Skeletal muscle satellite cell (primary cell): ENCODE results near the gene GPATCH8.

Experiments used
- H3K27me3 ChIP-seq: 2 replicates; pipeline ENCODE4 v1.7.0; 2013; ENCODE audit warnings: low read length; ENCODE audit not compliant: control insufficient read depth, insufficient read depth
- H3K36me3 ChIP-seq: 2 replicates; pipeline ENCODE4 v1.7.0; 2013; ENCODE audit warnings: mild to moderate bottlenecking, control low read depth, low read length; ENCODE audit not compliant: insufficient read depth
- H3K4me1 ChIP-seq: 2 replicates; pipeline ENCODE4 v1.7.0; 2013; ENCODE audit warnings: low read length; ENCODE audit not compliant: control insufficient read depth, insufficient read depth
- H3K4me2 ChIP-seq: 2 replicates; pipeline ENCODE4 v1.7.0; 2013; ENCODE audit warnings: mild to moderate bottlenecking, low read length
- H3K4me3 ChIP-seq: 2 replicates; pipeline ENCODE4 v1.7.0; 2013; ENCODE audit warnings: low read length
- H3K9ac ChIP-seq: 2 replicates; pipeline ENCODE4 v1.7.0; 2013; ENCODE audit warnings: mild to moderate bottlenecking, low read depth, low read length, moderate library complexity
- H3K9me3 ChIP-seq: replicated peaks from 2 replicates; pipeline ENCODE4 v1.7.0; 2013; ENCODE audit warnings: mild to moderate bottlenecking, control low read depth, low read length

Gene GPATCH8

GRCh38 chr17:44363613-44364159, 139.5 kb downstream of the GPATCH8 start, which contains the start of gene FAM171A2:
FAM171A2 (minus strand) TSS chr17:44363853; CDS start chr17:44363714, 139 bp downstream.
- Histone ChIP-seq H3K4me1 (peaks cover 7% of the 10 kb centered on the region), H3K27me3 (peaks cover 25% of the 10 kb centered on the region), H3K9ac (peak within 1 kb of the TSS; percentile 84)

DNA sequence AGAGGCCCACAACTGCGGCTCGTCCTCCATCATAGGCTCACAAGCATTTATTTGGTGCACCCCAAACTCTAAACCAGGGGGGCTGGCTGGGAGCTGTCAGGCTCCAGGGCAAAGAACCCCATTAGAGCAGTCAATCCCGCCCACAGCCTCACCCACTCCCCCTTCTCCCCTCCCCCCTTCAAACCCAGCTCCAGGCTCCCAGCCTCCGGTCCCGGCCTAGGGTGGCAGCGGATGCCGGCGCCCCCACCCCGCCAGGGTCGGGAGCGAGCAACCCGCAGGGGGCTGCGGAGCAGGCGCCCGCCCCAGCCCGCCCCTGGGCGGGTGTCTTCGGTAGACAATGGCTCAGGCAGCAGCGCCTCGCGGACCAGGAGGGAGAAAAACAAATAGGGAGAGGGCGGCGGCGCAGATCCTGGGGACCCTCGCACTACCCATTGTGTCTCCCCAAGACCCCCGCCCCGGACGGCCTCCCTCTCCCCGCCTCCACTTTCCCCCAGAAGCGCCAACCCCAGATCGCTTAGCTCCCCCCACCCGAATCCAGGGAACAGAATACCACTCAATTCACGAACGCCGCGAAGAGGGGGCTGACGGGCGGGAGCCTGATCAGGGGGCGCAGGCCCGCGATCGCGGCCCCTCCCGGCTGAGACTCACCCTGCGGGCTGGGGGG, 140.1 kb downstream of the GPATCH8 start:
- peak overlapping the region; percentile 99 for H3K4me2 ChIP-seq
- peaks cover 25% of the 10 kb centered on the region for H3K27me3 ChIP-seq
- H3K4me1 ChIP-seq = peaks cover 7% of the 10 kb centered on the region
- peak overlapping the region; percentile 84 for H3K9ac ChIP-seq
- peak overlapping the region; percentile 85 for H3K4me3 ChIP-seq
- no peaks in the 10 kb centered on the region for H3K9me3 ChIP-seq
- H3K36me3 ChIP-seq = no peaks in the 10 kb centered on the region

More at GRCh38 chr17:44363613-44364159, 139.5 kb downstream of the GPATCH8 start, which contains the start of gene FAM171A2:
- Histone ChIP-seq H3K9me3 (no peaks in the 10 kb centered on the region), H3K36me3 (no peaks in the 10 kb centered on the region), H3K4me3 (peak within 1 kb of the TSS; percentile 85), H3K4me2 (peak within 1 kb of the TSS; percentile 99)

GRCh38 chr17:44362459-44362948, 140.7 kb downstream of the GPATCH8 start:
- no peaks in the 10 kb centered on the region for H3K36me3 ChIP-seq
- H3K4me3 ChIP-seq = peak overlapping the region; percentile 85
- H3K9ac ChIP-seq = peak overlapping the region; percentile 84
- peak overlapping the region; percentile 99 for H3K4me2 ChIP-seq
- H3K9me3 ChIP-seq = no peaks in the 10 kb centered on the region
- peaks cover 7% of the 10 kb centered on the region for H3K4me1 ChIP-seq
- H3K27me3 ChIP-seq = peaks cover 22% of the 10 kb centered on the region

GRCh38 chr17:44361292-44362260, 141.6 kb downstream of the GPATCH8 start:
- H3K9ac ChIP-seq = no peak overlapping the region
- H3K4me3 ChIP-seq = no peak overlapping the region
- H3K27me3 ChIP-seq = peaks cover 16% of the 10 kb centered on the region
- H3K36me3 ChIP-seq = no peaks in the 10 kb centered on the region
- no peak overlapping the region for H3K4me2 ChIP-seq
- H3K4me1 ChIP-seq = peaks cover 7% of the 10 kb centered on the region
- H3K9me3 ChIP-seq = no peaks in the 10 kb centered on the region

DNA sequence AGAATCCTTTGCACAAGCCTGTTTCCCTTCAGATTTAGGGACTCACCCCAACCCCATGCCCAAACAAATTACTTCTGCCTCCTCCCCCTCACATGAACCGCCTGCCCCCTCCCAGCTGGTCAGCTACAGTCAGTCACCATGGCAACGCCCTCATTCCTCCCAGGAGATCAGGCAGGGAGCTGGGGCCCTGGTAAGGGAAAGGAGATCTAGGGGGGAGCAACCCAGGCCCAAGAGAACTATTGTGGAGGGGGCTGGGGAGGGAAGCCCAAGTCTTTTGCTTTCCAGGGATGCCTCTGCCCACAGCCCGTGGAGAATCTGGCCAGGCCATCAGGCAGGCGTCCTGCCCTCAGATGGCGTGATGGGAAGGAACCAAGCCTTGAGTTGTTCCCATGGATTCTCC, 142.4 kb downstream of the GPATCH8 start:
- no peaks in the 10 kb centered on the region for H3K36me3 ChIP-seq

GRCh38 chr17:44360144-44360533, 143.1 kb downstream of the GPATCH8 start:
- H3K36me3 ChIP-seq = no peaks in the 10 kb centered on the region
- no peak overlapping the region for H3K4me3 ChIP-seq
- no peaks in the 10 kb centered on the region for H3K9me3 ChIP-seq
- no peak overlapping the region for H3K9ac ChIP-seq
- H3K27me3 ChIP-seq = peaks cover 5% of the 10 kb centered on the region
- H3K4me2 ChIP-seq = no peak overlapping the region
- H3K4me1 ChIP-seq = peaks cover 7% of the 10 kb centered on the region

More for the DNA sequence above, 142.4 kb downstream of the GPATCH8 start:
- peaks cover 9% of the 10 kb centered on the region for H3K27me3 ChIP-seq
- no peaks in the 10 kb centered on the region for H3K9me3 ChIP-seq
- no peak overlapping the region for H3K4me2 ChIP-seq
- H3K4me1 ChIP-seq = peaks cover 7% of the 10 kb centered on the region
- no peak overlapping the region for H3K4me3 ChIP-seq
- no peak overlapping the region for H3K9ac ChIP-seq

GRCh38 chr17:44359458-44360143, 143.6 kb downstream of the GPATCH8 start:
- Histone ChIP-seq H3K27me3 (peaks cover under 1% of the 10 kb centered on the region), H3K36me3 (no peaks in the 10 kb centered on the region), H3K4me3 (no peak overlapping the region), H3K4me1 (peaks cover 7% of the 10 kb centered on the region), H3K4me2 (no peak overlapping the region), H3K9ac (no peak overlapping the region), H3K9me3 (no peaks in the 10 kb centered on the region)

DNA sequence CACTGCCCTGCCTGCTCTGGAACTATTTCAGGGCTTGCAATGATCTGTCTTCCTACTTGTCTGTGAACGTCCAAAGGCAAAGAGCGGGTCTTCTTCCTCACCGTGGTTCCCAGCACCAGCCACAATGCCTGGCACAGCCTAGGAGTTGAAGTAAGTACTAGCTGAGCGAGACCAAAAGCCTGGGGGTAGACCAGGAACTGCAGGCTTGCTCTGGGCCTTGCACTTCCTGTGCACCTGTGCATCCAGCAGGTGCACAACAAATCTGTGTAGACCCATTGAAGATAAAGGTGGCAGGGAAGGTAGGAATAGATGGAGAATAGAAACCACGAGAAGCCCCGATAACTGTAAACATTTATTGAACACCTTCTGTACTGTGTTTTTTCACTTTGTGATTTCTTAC, 144.2 kb downstream of the GPATCH8 start:
- no peaks in the 10 kb centered on the region for H3K36me3 ChIP-seq
- H3K9ac ChIP-seq = no peak overlapping the region
- no peak overlapping the region for H3K4me2 ChIP-seq
- H3K27me3 ChIP-seq = no peaks in the 10 kb centered on the region
- no peak overlapping the region for H3K4me3 ChIP-seq
- no peaks in the 10 kb centered on the region for H3K9me3 ChIP-seq
- peaks cover 7% of the 10 kb centered on the region for H3K4me1 ChIP-seq

DNA sequence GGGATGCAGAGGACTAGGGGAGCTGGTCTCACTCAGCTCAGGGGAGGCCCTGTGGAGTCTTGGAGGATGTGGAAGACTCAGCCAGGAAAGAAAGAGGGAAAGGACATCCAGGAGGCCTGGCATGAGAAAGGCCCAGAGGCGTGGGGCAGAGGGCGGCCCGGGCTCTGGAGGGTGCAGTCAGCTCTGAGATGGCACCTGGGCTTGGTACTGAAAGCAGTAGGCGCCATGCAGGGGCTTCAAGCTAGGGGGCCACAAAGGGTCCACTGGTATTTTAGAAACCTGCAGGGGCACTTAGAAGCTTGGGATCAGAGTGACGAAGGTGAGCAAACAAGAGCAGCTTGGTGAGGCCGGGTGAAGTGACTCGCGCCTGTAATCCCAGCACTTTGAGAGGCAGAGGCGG, 145.1 kb downstream of the GPATCH8 start:
- Histone ChIP-seq H3K4me1 (peaks cover 7% of the 10 kb centered on the region), H3K27me3 (no peaks in the 10 kb centered on the region), H3K36me3 (no peaks in the 10 kb centered on the region), H3K9me3 (no peaks in the 10 kb centered on the region), H3K4me3 (no peak overlapping the region), H3K4me2 (no peak overlapping the region), H3K9ac (no peak overlapping the region)

DNA sequence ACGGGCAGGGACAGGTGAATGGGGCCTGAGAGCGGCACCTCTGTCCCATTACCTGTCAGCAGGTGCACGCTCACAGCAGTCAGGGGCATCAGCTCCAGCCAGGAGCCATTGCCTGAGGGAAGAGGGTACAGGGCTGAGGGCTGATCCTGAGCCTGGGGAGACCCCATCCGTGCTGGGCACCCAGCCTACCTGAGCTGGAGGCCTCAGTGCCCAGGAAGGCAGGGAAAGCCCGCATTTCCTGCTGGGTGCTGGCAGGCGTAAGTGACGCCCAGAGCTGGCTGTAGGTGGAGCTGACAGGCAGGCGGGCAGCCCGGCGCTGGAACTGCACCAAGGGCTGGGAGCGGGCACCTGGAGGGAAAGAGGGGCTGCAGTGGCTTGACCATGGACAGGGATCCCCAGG, 147.0 kb downstream of the GPATCH8 start:
- Histone ChIP-seq H3K4me1 (peaks cover 4% of the 10 kb centered on the region), H3K9ac (no peak overlapping the region), H3K9me3 (no peaks in the 10 kb centered on the region), H3K4me3 (no peak overlapping the region), H3K4me2 (no peak overlapping the region), H3K36me3 (peaks cover 15% of the 10 kb centered on the region), H3K27me3 (no peaks in the 10 kb centered on the region)

GRCh38 chr17:44355642-44356099, 147.5 kb downstream of the GPATCH8 start:
- H3K9me3 ChIP-seq = no peaks in the 10 kb centered on the region
- H3K4me1 ChIP-seq = no peaks in the 10 kb centered on the region
- H3K4me3 ChIP-seq = no peak overlapping the region
- no peak overlapping the region for H3K9ac ChIP-seq
- H3K36me3 ChIP-seq = peaks cover 20% of the 10 kb centered on the region
- no peak overlapping the region for H3K4me2 ChIP-seq
- H3K27me3 ChIP-seq = no peaks in the 10 kb centered on the region
